CD4-positive, alpha-beta T cell treated with Interleukin-1 beta for 1 hour (primary cell): ENCODE data around the gene GABRG2.

Experiments used
- DNase-seq, 2 donors: peaks; one replicate each; pipeline ENCODE4 v3.0.0-alpha.2; 2020 to 2022

GABRG2 gene

GRCh38 chr5:162196351-162196750 lies 128.8 kb downstream of the GABRG2 start:
- no peak for DNase-seq

GRCh38 chr5:162202285-162202880 lies 134.8 kb downstream of the GABRG2 start:
- no peak for DNase-seq
